ENCODE data around the gene SNAP47.

DNA sequence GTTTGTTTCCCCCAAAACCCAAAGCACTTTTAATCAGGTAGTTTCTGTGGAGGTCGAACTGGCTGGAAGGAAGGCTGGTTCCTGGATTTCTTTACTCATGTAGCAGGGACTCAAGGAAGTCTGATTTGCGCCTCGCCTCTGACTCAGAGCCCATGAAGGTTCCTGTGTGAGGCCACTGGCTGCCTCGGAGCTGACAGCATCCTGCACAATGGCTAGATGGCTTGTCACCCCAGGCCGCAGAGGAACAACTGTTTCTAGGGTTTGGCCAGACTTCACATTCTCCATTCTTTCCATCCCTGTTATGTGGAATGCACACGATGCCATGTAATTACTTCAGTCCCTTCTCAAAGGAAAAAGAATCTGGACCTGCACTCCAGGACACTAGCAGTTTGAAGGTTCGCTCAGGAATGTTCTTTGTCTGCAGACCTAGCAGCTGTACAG is 41.1 kb downstream of the SNAP47 start:
- TF ChIP-seq, protein P1, sequence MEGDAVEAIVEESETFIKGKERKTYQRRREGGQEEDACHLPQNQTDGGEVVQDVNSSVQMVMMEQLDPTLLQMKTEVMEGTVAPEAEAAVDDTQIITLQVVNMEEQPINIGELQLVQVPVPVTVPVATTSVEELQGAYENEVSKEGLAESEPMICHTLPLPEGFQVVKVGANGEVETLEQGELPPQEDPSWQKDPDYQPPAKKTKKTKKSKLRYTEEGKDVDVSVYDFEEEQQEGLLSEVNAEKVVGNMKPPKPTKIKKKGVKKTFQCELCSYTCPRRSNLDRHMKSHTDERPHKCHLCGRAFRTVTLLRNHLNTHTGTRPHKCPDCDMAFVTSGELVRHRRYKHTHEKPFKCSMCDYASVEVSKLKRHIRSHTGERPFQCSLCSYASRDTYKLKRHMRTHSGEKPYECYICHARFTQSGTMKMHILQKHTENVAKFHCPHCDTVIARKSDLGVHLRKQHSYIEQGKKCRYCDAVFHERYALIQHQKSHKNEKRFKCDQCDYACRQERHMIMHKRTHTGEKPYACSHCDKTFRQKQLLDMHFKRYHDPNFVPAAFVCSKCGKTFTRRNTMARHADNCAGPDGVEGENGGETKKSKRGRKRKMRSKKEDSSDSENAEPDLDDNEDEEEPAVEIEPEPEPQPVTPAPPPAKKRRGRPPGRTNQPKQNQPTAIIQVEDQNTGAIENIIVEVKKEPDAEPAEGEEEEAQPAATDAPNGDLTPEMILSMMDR (IDR thresholded peaks at IDR 0.05; ENCODE audit: poor library complexity, severe bottlenecking) = no peak
- TF ChIP-seq SMC3 (conservative IDR thresholded peaks at IDR 0.05; ENCODE audit: poor library complexity) (no peak), POLR2AphosphoS5 (IDR thresholded peaks at IDR 0.05) (no peak)
